HepG2 (cell line): ENCODE measurements around the gene GPR4. TPM values are rescaled to one million over a fixed set of nuclear protein-coding genes. Genes with fewer than 3 reads are reported as not detected.
A peak's percentile ranks its signal among the peaks of the same experiment; 100 is the strongest.

Experiments used
- ATF5 ChIP-seq: sonication (generic); formaldehyde crosslinking; IDR thresholded peaks from 2 replicates; pipeline ENCODE4 v1.4.0; 2020; ENCODE audit warnings: mild to moderate bottlenecking, low read depth, missing genetic modification reagents
- BCL6 ChIP-seq: IDR thresholded peaks from 2 replicates; pipeline ENCODE4 v1.6.1; 2016; ENCODE audit warnings: missing genetic modification reagents, missing compliant biosample characterization
- BRCA1 ChIP-seq: sonication (generic); formaldehyde crosslinking; IDR thresholded peaks from 2 replicates; pipeline ENCODE4 v1.4.0; 2020; ENCODE audit warnings: missing genetic modification reagents
- GMEB1 ChIP-seq: sonication (generic); formaldehyde crosslinking; IDR thresholded peaks from 2 replicates; pipeline ENCODE4 v1.5.1; 2020; ENCODE audit warnings: missing genetic modification reagents, mild to moderate bottlenecking, borderline replicate concordance
- KMT2B ChIP-seq: IDR thresholded peaks from 2 replicates; pipeline ENCODE4 v1.6.1; 2016; ENCODE audit warnings: missing genetic modification reagents, missing compliant biosample characterization
- MAX ChIP-seq: IDR thresholded peaks from 2 replicates; pipeline ENCODE4 v1.6.1; 2012; ENCODE audit warnings: inconsistent platforms
- NAIF1 ChIP-seq: sonication (generic); formaldehyde crosslinking; IDR thresholded peaks from 2 replicates; pipeline ENCODE4 v1.5.0; 2020; ENCODE audit warnings: mild to moderate bottlenecking, missing genetic modification reagents, borderline replicate concordance
- NFIB ChIP-seq: sonication (generic); formaldehyde crosslinking; IDR thresholded peaks from 2 replicates; pipeline ENCODE4 v1.9.0; 2021; ENCODE audit warnings: missing genetic modification reagents, mild to moderate bottlenecking, borderline replicate concordance
- NPAS2 ChIP-seq: sonication (generic); formaldehyde crosslinking; IDR thresholded peaks from 2 replicates; pipeline ENCODE4 v1.8.0; 2022; ENCODE audit warnings: mild to moderate bottlenecking, missing genetic modification reagents, borderline replicate concordance
- RFXAP ChIP-seq: sonication (generic); formaldehyde crosslinking; IDR thresholded peaks from 2 replicates; pipeline ENCODE4 v1.4.0; 2020; ENCODE audit warnings: missing genetic modification reagents, borderline replicate concordance
- SP140L ChIP-seq: sonication (generic); formaldehyde crosslinking; IDR thresholded peaks from 2 replicates; pipeline ENCODE4 v1.4.0; 2020; ENCODE audit warnings: missing genetic modification reagents, borderline replicate concordance
- TAF1 ChIP-seq: sonication (generic); formaldehyde crosslinking; IDR thresholded peaks from 2 replicates; pipeline ENCODE4 v1.4.0; 2020; ENCODE audit warnings: missing genetic modification reagents
- ZKSCAN5 ChIP-seq: sonication (generic); formaldehyde crosslinking; IDR thresholded peaks from 2 replicates; pipeline ENCODE4 v1.5.1; 2020; ENCODE audit warnings: mild to moderate bottlenecking, missing genetic modification reagents
- ZNF10 ChIP-seq: sonication (generic); formaldehyde crosslinking; IDR thresholded peaks from 2 replicates; pipeline ENCODE4 v1.4.0; 2020; ENCODE audit warnings: mild to moderate bottlenecking, low read depth, missing genetic modification reagents, borderline replicate concordance
- ZNF343 ChIP-seq: sonication (generic); formaldehyde crosslinking; IDR thresholded peaks from 2 replicates; pipeline ENCODE4 v1.4.0; 2020; ENCODE audit warnings: mild to moderate bottlenecking, missing genetic modification reagents
- ZNF460 ChIP-seq: sonication (generic); formaldehyde crosslinking; IDR thresholded peaks from 2 replicates; pipeline ENCODE4 v1.5.1; 2020; ENCODE audit warnings: missing genetic modification reagents, mild to moderate bottlenecking, borderline replicate concordance
- ZNF577 ChIP-seq: sonication (generic); formaldehyde crosslinking; IDR thresholded peaks from 2 replicates; pipeline ENCODE4 v1.4.0; 2020; ENCODE audit warnings: mild to moderate bottlenecking, low read depth, missing genetic modification reagents, borderline replicate concordance
- ZNF747 ChIP-seq: sonication (generic); formaldehyde crosslinking; IDR thresholded peaks from 2 replicates; pipeline ENCODE4 v1.8.1; 2023; ENCODE audit warnings: missing genetic modification reagents, mild to moderate bottlenecking, borderline replicate concordance
- ZNF816 ChIP-seq: sonication (generic); formaldehyde crosslinking; IDR thresholded peaks from 2 replicates; pipeline ENCODE4 v1.8.0; 2022; ENCODE audit warnings: missing genetic modification reagents, mild to moderate bottlenecking, borderline replicate concordance
- polyA plus RNA-seq, 8 experiments: library from polyadenylated mRNA; depleted of rRNA in 3 of 8; stranded (reverse) in 7 of 8; unstranded in 1 of 8; fragments of >200 nt; fragmentation: Illumina TruSeq in 4 of 8; extraction: Trizol in 4 of 8; gene quantifications; 2 replicates each; pipeline versions ENCODE4 v1.2.1 to v1.2.3, GENCODE V29; 2011 to 2016; ENCODE audit warnings: low read depth in 4 of 8, missing spikeins in 1 of 8, mixed read lengths in 1 of 8; ENCODE audit not compliant: insufficient read depth in 1 of 8
- total RNA-seq, 5 experiments: library from RNA; depleted of rRNA; stranded (reverse); fragments of >200 nt; fragmentation: Illumina TruSeq; extraction: Trizol; gene quantifications; 2 replicates each; pipeline ENCODE4 v1.2.3, GENCODE V29; 2016; ENCODE audit warnings: low read depth in 1 of 5
- TF ChIP-seq, protein P1 (sequence below): sonication (generic); formaldehyde crosslinking; IDR thresholded peaks from 2 replicates; pipeline ENCODE4 v1.4.0; 2020; ENCODE audit warnings: mild to moderate bottlenecking, missing genetic modification reagents
- TF ChIP-seq, protein P2 (sequence below), 2 experiments: sonication (generic) in 1 of 2; formaldehyde crosslinking in 1 of 2; IDR thresholded peaks; 2 replicates each; pipeline versions ENCODE4 v1.5.1 to v1.6.1; 2011 to 2020; ENCODE audit warnings: borderline replicate concordance in 1 of 2, low read depth in 1 of 2, low read length in 1 of 2, mild to moderate bottlenecking in 1 of 2, missing genetic modification reagents in 1 of 2, moderate library complexity in 1 of 2

Gene GPR4
- total and polyA plus RNA-seq, 2 of the 13 experiments (the other 11 are each of a cell fraction or from before 2014, with no cell fraction given) = 0.15 TPM; not detected in 1

DNA sequence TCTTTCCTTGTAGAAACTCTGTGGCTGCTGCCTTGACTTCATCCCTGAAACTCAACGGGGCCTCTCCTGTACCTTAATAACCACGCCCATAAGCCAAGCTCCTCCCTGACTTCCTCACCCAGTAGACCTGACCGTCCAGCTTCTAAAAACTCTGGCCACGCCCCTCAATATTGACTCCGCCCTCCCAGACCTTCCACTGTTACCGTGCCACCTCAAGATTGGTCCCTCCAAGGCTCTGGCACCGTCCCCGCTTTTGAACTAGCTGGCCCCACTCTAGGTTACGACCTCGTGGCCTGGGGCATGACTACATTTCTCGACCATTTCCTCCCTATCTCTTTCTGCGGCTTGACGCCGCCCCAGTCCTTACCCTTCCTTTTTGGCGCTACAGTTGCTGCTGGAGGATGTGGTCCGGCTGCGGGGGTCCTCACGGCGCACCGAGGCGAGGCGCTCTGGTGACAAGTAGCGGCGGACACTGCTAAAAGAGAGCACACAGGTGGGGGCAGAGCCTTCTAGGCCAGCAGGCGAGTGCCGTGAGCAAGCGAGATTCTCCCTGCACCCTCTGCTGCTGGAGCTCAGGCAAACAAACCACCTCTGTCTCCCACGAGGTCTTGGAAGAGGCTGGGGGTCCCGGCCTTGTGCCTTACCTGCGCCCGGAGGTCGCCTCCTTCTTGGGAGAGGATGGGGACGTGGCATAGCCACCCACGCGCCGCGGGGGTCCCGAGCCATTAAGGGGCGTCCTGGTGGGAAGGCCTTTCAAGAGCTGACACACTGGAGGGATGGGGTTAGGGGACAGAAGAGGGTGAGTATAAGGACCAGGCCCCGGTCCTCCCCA lies 39.5 kb upstream of the GPR4 start (continued):
- TF ChIP-seq ZKSCAN5 = no peak
- peak; percentile 79 for TF ChIP-seq MAX
- no peak for TF ChIP-seq SP140L (CRISPR knock-in tag)
- no peak for TF ChIP-seq ZNF343 (CRISPR knock-in tag)
- TF ChIP-seq TAF1 (CRISPR knock-in tag) = peak; percentile 40; the same call in 1 of the 2 replicates
- TF ChIP-seq ZNF10 (CRISPR knock-in tag) = no peak
- TF ChIP-seq ZNF747 = 0 out of 2 replicates have a peak, but pooled peaks have one; percentile 36
- no peak for TF ChIP-seq ZNF577 (CRISPR knock-in tag)
- no peak for TF ChIP-seq GMEB1 (CRISPR knock-in tag)
- peak; percentile 20; the same call in 1 of the 2 replicates for TF ChIP-seq ATF5 (CRISPR knock-in tag)
- TF ChIP-seq, protein P1, sequence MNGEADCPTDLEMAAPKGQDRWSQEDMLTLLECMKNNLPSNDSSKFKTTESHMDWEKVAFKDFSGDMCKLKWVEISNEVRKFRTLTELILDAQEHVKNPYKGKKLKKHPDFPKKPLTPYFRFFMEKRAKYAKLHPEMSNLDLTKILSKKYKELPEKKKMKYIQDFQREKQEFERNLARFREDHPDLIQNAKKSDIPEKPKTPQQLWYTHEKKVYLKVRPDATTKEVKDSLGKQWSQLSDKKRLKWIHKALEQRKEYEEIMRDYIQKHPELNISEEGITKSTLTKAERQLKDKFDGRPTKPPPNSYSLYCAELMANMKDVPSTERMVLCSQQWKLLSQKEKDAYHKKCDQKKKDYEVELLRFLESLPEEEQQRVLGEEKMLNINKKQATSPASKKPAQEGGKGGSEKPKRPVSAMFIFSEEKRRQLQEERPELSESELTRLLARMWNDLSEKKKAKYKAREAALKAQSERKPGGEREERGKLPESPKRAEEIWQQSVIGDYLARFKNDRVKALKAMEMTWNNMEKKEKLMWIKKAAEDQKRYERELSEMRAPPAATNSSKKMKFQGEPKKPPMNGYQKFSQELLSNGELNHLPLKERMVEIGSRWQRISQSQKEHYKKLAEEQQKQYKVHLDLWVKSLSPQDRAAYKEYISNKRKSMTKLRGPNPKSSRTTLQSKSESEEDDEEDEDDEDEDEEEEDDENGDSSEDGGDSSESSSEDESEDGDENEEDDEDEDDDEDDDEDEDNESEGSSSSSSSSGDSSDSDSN (CRISPR knock-in tag) = 0 out of 2 replicates have a peak, but pooled peaks have one; percentile 1
- no peak for TF ChIP-seq BRCA1 (CRISPR knock-in tag)
- 0 out of 2 replicates have a peak, but pooled peaks have one; percentile 4 for TF ChIP-seq KMT2B
- TF ChIP-seq ZNF460 = no peak
- TF ChIP-seq NAIF1 (CRISPR knock-in tag) = 0 out of 2 replicates have a peak, but pooled peaks have one; percentile 47
- TF ChIP-seq NFIB (CRISPR knock-in tag) = no peak
- TF ChIP-seq, protein P2, sequence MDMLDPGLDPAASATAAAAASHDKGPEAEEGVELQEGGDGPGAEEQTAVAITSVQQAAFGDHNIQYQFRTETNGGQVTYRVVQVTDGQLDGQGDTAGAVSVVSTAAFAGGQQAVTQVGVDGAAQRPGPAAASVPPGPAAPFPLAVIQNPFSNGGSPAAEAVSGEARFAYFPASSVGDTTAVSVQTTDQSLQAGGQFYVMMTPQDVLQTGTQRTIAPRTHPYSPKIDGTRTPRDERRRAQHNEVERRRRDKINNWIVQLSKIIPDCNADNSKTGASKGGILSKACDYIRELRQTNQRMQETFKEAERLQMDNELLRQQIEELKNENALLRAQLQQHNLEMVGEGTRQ (IDR thresholded peaks at IDR 0.05; ENCODE audit: low read depth, low read length) = no peak
- TF ChIP-seq, protein P2 (CRISPR knock-in tag; IDR thresholded peaks at IDR 0.05; ENCODE audit: borderline replicate concordance) = 0 out of 2 replicates have a peak, but pooled peaks have one; percentile 23
- TF ChIP-seq NPAS2 = no peak
- TF ChIP-seq BCL6 (CRISPR knock-in tag) = no peak
- no peak for TF ChIP-seq RFXAP (CRISPR knock-in tag)
- TF ChIP-seq ZNF816 (CRISPR knock-in tag) = 0 out of 2 replicates have a peak, but pooled peaks have one; percentile 14
